GM19324 (cell line): Measurements from ENCODE around the gene CFC1.
"Not testable (repeated sequence)": the region's sequence is repeated elsewhere in the genome, so short reads cannot be mapped to it uniquely, and the experiment has no call there.

Source experiments
- ATAC-seq: cut with Tn5 transposase; IDR thresholded peaks from one replicate; pipeline ENCODE4 v1.9.1; 2021; ENCODE audit warnings: mild to moderate bottlenecking, moderate library complexity; ENCODE audit not compliant: unreplicated experiment, low FRiP score

CFC1 gene

GRCh38 chr2:130599393-130599792, at the start of gene CFC1:
Gene CFC1 (minus strand): TSS chr2:130599575. CDS start chr2:130599287, 288 bp downstream.
- ATAC-seq = not testable (repeated sequence)

- ATAC-seq = not testable (repeated sequence)
Measured at GRCh38 chr2:130641688-130642087, 42.3 kb upstream of the CFC1 start.

GRCh38 chr2:130638973-130639372, 39.6 kb upstream of the CFC1 start:
- ATAC-seq = not testable (repeated sequence)

GRCh38 chr2:130628784-130629475, 29.6 kb upstream of the CFC1 start:
- not testable (repeated sequence) for ATAC-seq

- ATAC-seq = not testable (repeated sequence)
Measured at GRCh38 chr2:130611140-130611539, 11.8 kb upstream of the CFC1 start, which contains the start of gene POTEJ. Gene POTEJ (plus strand): TSS chr2:130611440. CDS start chr2:130611533, 93 bp downstream.

GRCh38 chr2:130610486-130610885, 11.1 kb upstream of the CFC1 start:
- not testable (repeated sequence) for ATAC-seq

- ATAC-seq = not testable (repeated sequence)
Measured at GRCh38 chr2:130609002-130609920, 9.9 kb upstream of the CFC1 start.

GRCh38 chr2:130608276-130609001, 9.1 kb upstream of the CFC1 start:
- not testable (repeated sequence) for ATAC-seq

GRCh38 chr2:130601648-130602302, 2.4 kb upstream of the CFC1 start:
- not testable (repeated sequence) for ATAC-seq

- not testable (repeated sequence) for ATAC-seq
Measured at GRCh38 chr2:130599926-130600325, 551 bp upstream of the CFC1 start.

GRCh38 chr2:130598463-130598862, 912 bp downstream of the CFC1 start:
- not testable (repeated sequence) for ATAC-seq

- not testable (repeated sequence) for ATAC-seq
Measured at GRCh38 chr2:130597994-130598393, 1.4 kb downstream of the CFC1 start.

GRCh38 chr2:130596757-130597156, 2.6 kb downstream of the CFC1 start:
- not testable (repeated sequence) for ATAC-seq

GRCh38 chr2:130594011-130594410, 5.4 kb downstream of the CFC1 start:
- not testable (repeated sequence) for ATAC-seq

- ATAC-seq = not testable (repeated sequence)
Measured at GRCh38 chr2:130592791-130593414, 6.5 kb downstream of the CFC1 start.

GRCh38 chr2:130590842-130591359, 8.5 kb downstream of the CFC1 start:
- ATAC-seq = not testable (repeated sequence)

GRCh38 chr2:130590170-130590841, 9.1 kb downstream of the CFC1 start:
- ATAC-seq = not testable (repeated sequence)

- peak; percentile 37 for ATAC-seq
Measured at GRCh38 chr2:130588688-130589458, 10.5 kb downstream of the CFC1 start.
